ENCODE data around the gene KIF11. TPM values are rescaled to one million over a fixed set of nuclear protein-coding genes. Genes with fewer than 3 reads are reported as not detected.

The KIF11 gene
- total and polyA plus RNA-seq, 2 of the 13 experiments (the other 11 are each of a cell fraction or from before 2014, with no cell fraction given), result 8.7 to 38.4 TPM

DNA sequence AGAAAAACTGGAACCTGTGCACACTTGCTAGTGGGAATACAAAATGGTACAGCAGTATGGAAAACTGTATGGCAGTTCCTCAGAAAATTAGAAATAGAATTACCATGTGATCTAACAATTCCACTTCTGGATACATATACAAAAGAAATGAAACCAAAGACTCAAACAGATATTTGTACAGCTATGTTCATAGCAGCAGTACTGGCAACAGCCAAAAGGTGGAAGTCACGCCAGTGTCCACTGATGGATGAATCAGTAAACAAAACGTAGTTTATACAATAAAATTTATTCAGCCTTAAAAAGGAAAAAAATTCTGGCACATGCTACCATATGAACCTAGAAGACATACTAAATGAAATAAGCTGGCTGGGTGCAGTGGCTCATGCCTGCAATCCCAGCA lies 42.0 kb upstream of the KIF11 start:
- 68% methylated on average over 2 of the region's 2 CpGs for WGBS (ENCODE audit: low lambda C conversion rate)
- H3K27me3 ChIP-seq (ENCODE audit: control insufficient read depth in 1 of 2, insufficient read depth in 2 of 2, low read length in 2 of 2), result no peaks in the 10 kb centered on the region
- no TSS peak for BruUV-seq (replicated peaks)
- CTCF ChIA-PET (ENCODE audit: low intra/inter-chr PET ratio, low total read pairs), result no interaction called here
- H2AFZ ChIP-seq (ENCODE audit: low read length), result no peak overlapping the region
- peaks cover 2% of the 10 kb centered on the region; the same call in 1 of the 2 replicates for H4K20me1 ChIP-seq (ENCODE audit: insufficient read depth, low read length)
- no peaks in the 10 kb centered on the region for H3K9me3 ChIP-seq (ENCODE audit: low read length)
- peaks cover 1 to 30% of the 10 kb centered on the region in 2 experiments; a peak in 4 of 5 replicates for H3K36me3 ChIP-seq (replicated peaks in 1 of 2; ENCODE audit: control insufficient read depth in 1 of 2, insufficient read depth in 2 of 2, low read length in 2 of 2)
- H3K4me2 ChIP-seq (ENCODE audit: low read depth, low read length), result no peak overlapping the region
- no peaks in the 10 kb centered on the region for H3K4me1 ChIP-seq (ENCODE audit: insufficient read depth, low read length)
- no peak overlapping the region for H3K4me3 ChIP-seq (replicated peaks in 1 of 3; ENCODE audit: insufficient read depth in 1 of 3, low read depth in 2 of 3, low read length in 3 of 3)
- DNase-seq (ENCODE audit: low spot score) (no peak), ATAC-seq (no peak), FAIRE-seq (no peak)
- peaks cover 14% of the 10 kb centered on the region for H3K79me2 ChIP-seq (ENCODE audit: insufficient read depth, low read length)
- in situ Hi-C loops (cut with HindIII; ENCODE audit: extremely low pct_ligation_motif_present, low pct_unique_long_range_greater_than_20kb), result no loop called here
- H3K27ac ChIP-seq (ENCODE audit: extremely low read length, insufficient read depth, low read length), result no peak overlapping the region
- intact Hi-C loops (cut with micrococcal nuclease; ENCODE audit: unreplicated experiment), result no loop called here
- POLR2A ChIA-PET, result interaction anchor here (1.5 kb wide), 1 partner anchor 23 kb away, joined by 4 read pairs; the partner anchor contains the start of gene IDE
- H3K9ac ChIP-seq (ENCODE audit: insufficient read depth, low read depth, low read length), result no peak overlapping the region
- TF ChIP-seq SP5 (CRISPR knock-in tag; IDR thresholded peaks at IDR 0.05; ENCODE audit: borderline replicate concordance, low read depth), result no peak
- no peak for TF ChIP-seq HMGA1 (CRISPR knock-in tag; conservative IDR thresholded peaks at IDR 0.05)
- TF ChIP-seq ZNF329 (CRISPR knock-in tag; IDR thresholded peaks at IDR 0.05; ENCODE audit: low read depth), result no peak
- no peak for TF ChIP-seq RFX5 (IDR thresholded peaks at IDR 0.05; ENCODE audit: low read depth, low read length)
- TF ChIP-seq FOXK2 (IDR thresholded peaks at IDR 0.05), result no peak
- TF ChIP-seq, protein P1, sequence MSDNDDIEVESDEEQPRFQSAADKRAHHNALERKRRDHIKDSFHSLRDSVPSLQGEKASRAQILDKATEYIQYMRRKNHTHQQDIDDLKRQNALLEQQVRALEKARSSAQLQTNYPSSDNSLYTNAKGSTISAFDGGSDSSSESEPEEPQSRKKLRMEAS (IDR thresholded peaks at IDR 0.05), result no peak
- TF ChIP-seq ZNF12 (CRISPR knock-in tag; IDR thresholded peaks at IDR 0.05), result no peak
- TF ChIP-seq FOXP1 (IDR thresholded peaks at IDR 0.05), result no peak
- no peak for TF ChIP-seq FOXP1 (CRISPR knock-in tag; IDR thresholded peaks at IDR 0.05)
- no peak for TF ChIP-seq ZNF318 (CRISPR knock-in tag; IDR thresholded peaks at IDR 0.05)
- no peak for TF ChIP-seq NCOA1 (CRISPR knock-in tag; IDR thresholded peaks at IDR 0.05)
- TF ChIP-seq ZNF776 (CRISPR knock-in tag; IDR thresholded peaks at IDR 0.05), result no peak
- TF ChIP-seq FIP1L1 (IDR thresholded peaks at IDR 0.05; ENCODE audit: borderline replicate concordance, insufficient read depth, low read depth, low read length), result no peak
- no peak for TF ChIP-seq ZNF607 (CRISPR knock-in tag; IDR thresholded peaks at IDR 0.05; ENCODE audit: borderline replicate concordance)
- no peak for TF ChIP-seq REL (CRISPR knock-in tag; conservative IDR thresholded peaks at IDR 0.05)
- TF ChIP-seq ZNF550 (CRISPR knock-in tag; IDR thresholded peaks at IDR 0.05; ENCODE audit: borderline replicate concordance), result no peak
- TF ChIP-seq HNRNPK (IDR thresholded peaks at IDR 0.05; ENCODE audit: low read depth, low read length, poor library complexity, severe bottlenecking), result no peak
- no peak for TF ChIP-seq ZBTB37 (CRISPR knock-in tag; IDR thresholded peaks at IDR 0.05)

All from HepG2 (cell line).